Measurements from ENCODE around the gene KIAA1217. TPM values are rescaled to one million over a fixed set of nuclear protein-coding genes. Genes with fewer than 3 reads are reported as not detected.

Gene KIAA1217
- total and polyA plus RNA-seq, 2 of the 4 experiments (the other 2 are of a cell fraction), result 3.4 to 4.4 TPM

DNA sequence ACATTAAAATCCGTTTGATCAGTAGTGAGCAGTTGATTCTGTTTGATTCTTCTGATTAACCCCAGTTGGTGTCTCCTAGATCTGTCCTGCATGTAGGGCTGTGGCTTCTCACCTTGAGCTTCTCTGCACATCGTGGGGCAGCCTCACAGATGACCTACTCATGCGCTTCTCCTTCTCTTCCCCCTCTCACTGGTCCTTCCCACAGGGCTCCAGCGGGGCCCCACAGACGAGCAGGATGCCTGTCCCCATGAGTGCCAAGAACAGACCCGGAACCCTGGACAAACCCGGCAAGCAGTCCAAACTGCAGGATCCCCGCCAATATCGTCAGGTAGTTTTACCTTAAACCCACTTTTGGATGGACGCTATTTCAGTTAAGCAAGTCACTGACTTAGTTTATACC, 335.8 kb downstream of the KIAA1217 start:
- H2AK5ac ChIP-seq (ENCODE audit: low read depth, low read length), result no peak overlapping the region
- no peak overlapping the region for H4K8ac ChIP-seq (ENCODE audit: low read depth in 2 of 2, low read length in 2 of 2)
- H2BK120ac ChIP-seq (ENCODE audit: low read depth, low read length), result no peak overlapping the region
- no peak for ATAC-seq (ENCODE audit: low read depth)
- in situ Hi-C loops (cut with MboI; ENCODE audit: low sequenced_read_pairs), result no loop called here
- H2AFZ ChIP-seq (replicated peaks; ENCODE audit: low read length, poor library complexity), result no peak overlapping the region
- H2BK5ac ChIP-seq (ENCODE audit: low read depth, low read length, poor library complexity, severe bottlenecking), result no peak overlapping the region
- no peak overlapping the region for H2BK20ac ChIP-seq (ENCODE audit: low read depth, low read length)
- H3K9me1 ChIP-seq (ENCODE audit: insufficient read depth, low read length), result no peaks in the 10 kb centered on the region
- WGBS, 2 experiments (ENCODE audit: extremely low coverage in 2 of 2, insufficient read length in 1 of 2), result 90% methylated on average over 5 of the region's 10 CpGs; no CpG with 5 or more reads in 1 of the 2 experiments
- peaks cover 22% of the 10 kb centered on the region for H3K36me3 ChIP-seq (ENCODE audit: control insufficient read depth, insufficient read depth, low read length)
- no peak overlapping the region for H3K23ac ChIP-seq (ENCODE audit: low read depth, low read length)
- no peak overlapping the region for H4K5ac ChIP-seq (ENCODE audit: low read depth, low read length)
- ChIA-PET POLR2A (ENCODE audit: unreplicated experiment) (no interaction called here), CTCF (no interaction called here)
- no peak overlapping the region for H3K4me2 ChIP-seq (ENCODE audit: low read depth, low read length)
- H3K4ac ChIP-seq (ENCODE audit: low read depth, low read length), result no peak overlapping the region
- H3K79me1 ChIP-seq (ENCODE audit: low read depth in 1 of 2, low read length in 2 of 2), result no peaks in the 10 kb centered on the region
- TF ChIP-seq MAZ (IDR thresholded peaks at IDR 0.05; ENCODE audit: borderline replicate concordance, low read depth, low read length), result no peak
- TF ChIP-seq RFX5 (IDR thresholded peaks at IDR 0.05; ENCODE audit: low read depth, low read length), result no peak
- no peak for TF ChIP-seq FOS (IDR thresholded peaks at IDR 0.05; ENCODE audit: low read depth, low read length)
- TF ChIP-seq MAFK (IDR thresholded peaks at IDR 0.05; ENCODE audit: low read depth, low read length), result no peak
- dilution Hi-C loops (cut with HindIII; ENCODE audit: low sequenced_read_pairs, unreplicated experiment), result no loop called here
- intact Hi-C loops (cut with micrococcal nuclease), result no loop called here
- H3K4me3 ChIP-seq (ENCODE audit: insufficient read depth, low read depth, low read length), result no peak overlapping the region
- no TSS peak for BruUV-seq (replicated peaks)
- no peak overlapping the region for H3K14ac ChIP-seq (replicated peaks; ENCODE audit: low read depth, low read length)
- no peak overlapping the region for H3K27ac ChIP-seq (ENCODE audit: insufficient read depth, low read length)
- no peaks in the 10 kb centered on the region for H3K27me3 ChIP-seq (ENCODE audit: control insufficient read depth, insufficient read depth, low read length)
- no peak overlapping the region for H3K9ac ChIP-seq (ENCODE audit: low read depth, low read length)
- no peak overlapping the region for H4K91ac ChIP-seq (ENCODE audit: insufficient read depth, low read depth, low read length)
- no peaks in the 10 kb centered on the region for H3K4me1 ChIP-seq (ENCODE audit: control insufficient read depth, insufficient read depth, low read length)
- no peaks in the 10 kb centered on the region for H4K20me1 ChIP-seq (ENCODE audit: insufficient read depth, low read length)
- H2BK15ac ChIP-seq (ENCODE audit: low read depth, low read length), result no peak overlapping the region
- H3K56ac ChIP-seq (ENCODE audit: extremely low read depth, insufficient read depth, low read length), result no peak overlapping the region
- DNase-seq, result no peak
- no peaks in the 10 kb centered on the region for H3K9me3 ChIP-seq (ENCODE audit: control insufficient read depth, insufficient read depth, low read length)
- no peak overlapping the region for H3K18ac ChIP-seq (ENCODE audit: low read depth, low read length)
- no peak overlapping the region for H2AK9ac ChIP-seq (replicated peaks; ENCODE audit: low read depth, low read length, poor library complexity)
